Esophagus squamous epithelium (tissue), 5 donors: ENCODE results near the gene PLCD1. TPM values are rescaled to one million over a fixed set of nuclear protein-coding genes. Genes with fewer than 3 reads are reported as not detected.
A peak's percentile ranks its signal among the peaks of the same experiment; 100 is the strongest.
"Not testable (repeated sequence)": the region's sequence is repeated elsewhere in the genome, so short reads cannot be mapped to it uniquely, and the experiment has no call there.

Experiments used
- DNase-seq: peaks from one replicate; lab custom pipeline; 2025; lab: John Stamatoyannopoulos, UW
- H3K27ac ChIP-seq, 4 donors: fragments of 200-600 bp; sonication (generic); one replicate each; pipeline ENCODE4 v1.5.1; 2016 to 2019; ENCODE audit warnings: mild to moderate bottlenecking in 1 of 4
- H3K27me3 ChIP-seq, 4 donors: fragments of 200-600 bp; sonication (generic); 1 replicate in 3 of 4; 2 replicates in 1 of 4; pipeline versions ENCODE4 v1.5.1 to v1.6.0; 2017 to 2021; ENCODE audit warnings: antibody characterized with exemption in 1 of 4
- H3K36me3 ChIP-seq, 3 donors: fragments of 200-600 bp; sonication (generic); one replicate each; pipeline ENCODE4 v1.5.1; 2016 to 2019
- H3K4me1 ChIP-seq, 3 donors: fragments of 200-600 bp; sonication (generic); one replicate each; pipeline ENCODE4 v1.5.1; 2017 to 2019
- H3K4me3 ChIP-seq, 4 donors: fragments of 200-600 bp; sonication (generic); 1 replicate in 3 of 4; 2 replicates in 1 of 4; pipeline ENCODE4 v1.5.1; 2016 to 2019; ENCODE audit warnings: mild to moderate bottlenecking in 2 of 4, moderate library complexity in 1 of 4
- H3K9me3 ChIP-seq, 3 donors: fragments of 200-600 bp; sonication (generic); one replicate each; pipeline ENCODE4 v1.5.1; 2016 to 2019
- POLR2A ChIP-seq, 4 donors: fragments of 450-650 bp; IDR thresholded peaks; one replicate each; pipeline ENCODE4 v1.6.1; 2017; ENCODE audit warnings: antibody characterized with exemption in 4 of 4, mild to moderate bottlenecking in 4 of 4, moderate library complexity in 3 of 4
- WGBS, 2 donors: methylation state at CpG; one replicate each; pipeline ENCODE4 v1.1.5; 2018; 5-methylcytosine and 5-hydroxymethylcytosine counted together
- intact Hi-C: fragments of 100-400 bp; cut with DNase I; formaldehyde crosslinking; loops from one replicate; pipeline ENCODE4 v1.15.0; 2022
- total RNA-seq, 4 donors: library from RNA; depleted of rRNA; stranded (reverse); fragments of >200 nt; gene quantifications; one replicate each; pipeline ENCODE4 v1.1.0, GENCODE V29; 2016
- TF ChIP-seq, protein P1 (sequence below), 6 experiments: fragments of 450-650 bp in 4 of 6; fragments of 200-600 bp in 2 of 6; sonication (generic) in 2 of 6; IDR thresholded peaks; one replicate each; pipeline ENCODE4 v1.5.1; 2016 to 2019; ENCODE audit warnings: antibody characterized with exemption in 6 of 6, mild to moderate bottlenecking in 4 of 6, moderate library complexity in 4 of 6
- donor health status: DM: yes; HTN: yes; CAD: no.

PLCD1 gene
- 10 to 100 TPM; 24.2 to 37.9 (median 35.0) TPM for total RNA-seq

DNA sequence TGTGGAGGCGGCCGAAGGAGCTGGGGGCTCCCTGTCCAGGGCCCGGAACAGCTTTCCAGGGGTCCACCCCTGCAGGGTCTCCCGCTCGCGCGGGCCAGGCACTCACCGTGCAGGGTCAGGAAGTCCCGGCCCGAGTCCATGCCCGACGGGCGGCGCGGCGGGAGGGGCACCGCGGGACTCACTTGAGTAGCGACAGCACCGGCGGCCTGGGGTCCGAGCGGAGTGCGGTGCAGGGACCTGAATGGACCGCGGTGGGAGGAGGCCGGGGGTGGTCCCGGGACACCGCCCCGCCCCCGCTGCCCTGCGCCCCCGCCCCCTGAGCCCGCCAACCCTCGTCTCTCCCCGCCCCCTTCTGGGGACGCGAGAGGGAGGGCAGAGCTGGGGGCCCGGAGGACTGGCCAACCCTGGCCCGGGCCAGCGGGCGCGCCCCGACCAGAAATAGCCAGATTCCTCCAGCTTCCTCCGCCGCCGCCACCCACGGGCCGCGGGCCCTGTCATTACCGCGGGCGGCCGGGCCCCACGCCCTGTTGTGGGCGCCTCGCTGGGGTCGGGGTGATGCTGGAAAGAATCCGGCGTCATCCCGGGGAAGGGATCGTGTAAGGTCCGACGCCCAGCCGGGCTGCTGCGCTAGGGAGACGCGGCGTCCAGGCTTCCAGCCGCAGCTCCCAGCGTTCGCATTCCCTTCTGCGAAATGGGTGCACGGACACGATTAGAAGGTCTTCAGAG lies at the start of gene PLCD1:
Gene PLCD1 (minus strand): TSS at position 243 of the 726 bp plus-strand sequence. CDS start 103 bp downstream, at position 140.
- Histone ChIP-seq H3K4me1 (peaks cover 38 to 87% (median 52%) of the 10 kb centered on the region in 3 donors), H3K27me3 (no peaks in the 10 kb centered on the region), H3K9me3 (no peaks in the 10 kb centered on the region), H3K4me3 (peak within 1 kb of the TSS; percentile 63 to 90 (median 82)), H3K36me3 (no peaks in the 10 kb centered on the region), H3K27ac (peak within 1 kb of the TSS; percentile 91 to 95 (median 93))
- DNase-seq = no peak
- peak in 2 of 4 donors; percentile 30 to 62 for TF ChIP-seq POLR2A (IDR thresholded peaks at IDR 0.05)
- TF ChIP-seq, protein P1, sequence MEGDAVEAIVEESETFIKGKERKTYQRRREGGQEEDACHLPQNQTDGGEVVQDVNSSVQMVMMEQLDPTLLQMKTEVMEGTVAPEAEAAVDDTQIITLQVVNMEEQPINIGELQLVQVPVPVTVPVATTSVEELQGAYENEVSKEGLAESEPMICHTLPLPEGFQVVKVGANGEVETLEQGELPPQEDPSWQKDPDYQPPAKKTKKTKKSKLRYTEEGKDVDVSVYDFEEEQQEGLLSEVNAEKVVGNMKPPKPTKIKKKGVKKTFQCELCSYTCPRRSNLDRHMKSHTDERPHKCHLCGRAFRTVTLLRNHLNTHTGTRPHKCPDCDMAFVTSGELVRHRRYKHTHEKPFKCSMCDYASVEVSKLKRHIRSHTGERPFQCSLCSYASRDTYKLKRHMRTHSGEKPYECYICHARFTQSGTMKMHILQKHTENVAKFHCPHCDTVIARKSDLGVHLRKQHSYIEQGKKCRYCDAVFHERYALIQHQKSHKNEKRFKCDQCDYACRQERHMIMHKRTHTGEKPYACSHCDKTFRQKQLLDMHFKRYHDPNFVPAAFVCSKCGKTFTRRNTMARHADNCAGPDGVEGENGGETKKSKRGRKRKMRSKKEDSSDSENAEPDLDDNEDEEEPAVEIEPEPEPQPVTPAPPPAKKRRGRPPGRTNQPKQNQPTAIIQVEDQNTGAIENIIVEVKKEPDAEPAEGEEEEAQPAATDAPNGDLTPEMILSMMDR (IDR thresholded peaks at IDR 0.05) = no peak
- no CpG with 5 or more reads among the region's 75 CpGs for WGBS, 2 donors
- intact Hi-C loops = loop anchor here (10.0 kb wide), 1 partner anchor 105 kb away; the partner anchor contains the start of genes ACAA1 and MYD88

DNA sequence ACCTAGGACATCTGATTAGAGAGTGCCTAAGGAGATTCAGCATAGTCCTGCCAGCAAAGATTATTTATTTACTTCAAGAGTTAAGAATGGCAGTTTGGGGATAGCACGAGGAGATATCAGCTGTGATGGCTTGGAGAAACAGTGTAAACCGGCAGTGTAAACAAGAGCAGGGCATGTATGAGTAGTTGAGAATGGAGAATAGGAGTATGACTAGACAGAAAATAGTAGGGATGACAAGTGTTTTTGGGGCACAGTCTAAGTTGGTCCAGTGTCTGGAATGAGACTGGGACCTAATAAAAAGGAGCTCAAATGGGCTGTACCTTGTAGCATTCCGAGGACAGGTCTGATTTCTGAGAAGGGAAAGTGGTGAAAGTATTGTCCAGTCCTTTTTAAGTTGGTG lies 47.6 kb upstream of the PLCD1 start:
- DNase-seq, H3K27me3 ChIP-seq, H3K4me1 ChIP-seq, intact Hi-C loops, H3K4me3 ChIP-seq, H3K36me3 ChIP-seq, H3K27ac ChIP-seq, H3K9me3 ChIP-seq: not testable (repeated sequence)
- WGBS, 2 donors = 51 to 57% methylated on average over 3 of the region's 3 CpGs

DNA sequence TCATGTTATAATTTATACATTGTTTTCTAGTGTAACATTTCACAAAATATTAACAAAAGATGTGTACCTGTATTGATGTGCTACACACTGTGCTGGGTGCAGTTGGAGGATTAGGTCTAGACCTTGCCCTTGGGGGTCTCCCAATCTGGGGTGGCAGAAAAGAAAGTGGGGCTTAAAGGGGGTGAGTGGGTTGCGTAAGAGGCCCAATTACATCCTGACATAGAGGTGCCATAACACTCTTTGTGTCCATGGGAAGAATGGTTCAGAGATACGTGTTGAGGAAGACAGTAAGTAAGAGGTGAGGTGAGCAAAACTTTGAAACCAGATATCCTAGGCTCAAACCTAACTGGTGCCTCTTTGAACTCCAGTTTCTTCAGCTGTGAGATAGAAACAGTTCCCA lies 40.6 kb upstream of the PLCD1 start:
- no peak overlapping the region for H3K27ac ChIP-seq
- intact Hi-C loops = no loop called here
- no peaks in the 10 kb centered on the region for H3K36me3 ChIP-seq
- DNase-seq = no peak
- 86 to 89% methylated on average over 2 of the region's 2 CpGs for WGBS, 2 donors
- H3K4me1 ChIP-seq = no peaks in the 10 kb centered on the region
- no peaks in the 10 kb centered on the region for H3K9me3 ChIP-seq
- no peaks in the 10 kb centered on the region for H3K27me3 ChIP-seq
- H3K4me3 ChIP-seq = no peak overlapping the region
- TF ChIP-seq, protein P1 (IDR thresholded peaks at IDR 0.05) = no peak
- no peak for TF ChIP-seq POLR2A (IDR thresholded peaks at IDR 0.05)

DNA sequence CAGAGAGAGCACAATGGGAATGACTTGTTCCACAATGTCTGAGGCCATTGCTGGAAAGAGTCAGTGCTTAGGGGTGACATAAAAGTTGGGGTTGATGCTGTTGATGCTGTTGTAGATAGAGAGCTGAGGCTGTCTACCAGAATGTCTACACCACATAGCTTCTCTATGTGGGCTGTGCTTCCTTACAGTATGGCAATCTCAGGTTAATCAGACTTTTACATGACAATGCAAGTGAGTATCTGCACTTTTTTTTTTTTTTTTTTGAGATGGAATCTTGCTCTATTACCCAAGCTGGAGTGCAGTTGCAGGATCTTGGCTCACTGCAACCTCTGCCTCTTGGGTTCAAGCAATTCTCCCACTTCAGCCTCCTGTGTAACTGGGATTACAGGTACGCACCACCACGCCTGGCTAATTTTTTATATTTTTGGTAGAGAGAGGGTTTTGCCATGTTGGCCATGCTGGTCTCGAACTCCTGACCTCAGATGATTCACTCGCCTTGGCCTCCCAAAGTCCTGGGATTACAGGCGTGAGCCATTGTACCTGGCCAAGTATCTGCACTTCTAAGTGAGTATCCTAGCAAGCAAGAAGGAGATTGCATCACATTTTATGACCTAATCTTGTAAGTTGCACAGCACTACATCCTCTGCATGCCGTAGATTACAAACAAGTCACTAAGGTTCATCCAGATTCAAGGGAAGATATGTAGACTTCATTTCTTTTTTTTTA lies 38.2 kb upstream of the PLCD1 start:
- intact Hi-C loops = no loop called here
- Histone ChIP-seq H3K9me3 (no peaks in the 10 kb centered on the region), H3K27ac (no peak overlapping the region), H3K27me3 (no peaks in the 10 kb centered on the region), H3K36me3 (no peaks in the 10 kb centered on the region), H3K4me3 (no peak overlapping the region), H3K4me1 (peaks cover 0 to 2% (median 0%) of the 10 kb centered on the region in 3 donors)
- WGBS, 2 donors = 80 to 81% methylated on average over 3 to 6 of the region's 6 CpGs
- no peak for DNase-seq
- no peak for TF ChIP-seq POLR2A (IDR thresholded peaks at IDR 0.05)
- TF ChIP-seq, protein P1 (IDR thresholded peaks at IDR 0.05) = no peak

DNA sequence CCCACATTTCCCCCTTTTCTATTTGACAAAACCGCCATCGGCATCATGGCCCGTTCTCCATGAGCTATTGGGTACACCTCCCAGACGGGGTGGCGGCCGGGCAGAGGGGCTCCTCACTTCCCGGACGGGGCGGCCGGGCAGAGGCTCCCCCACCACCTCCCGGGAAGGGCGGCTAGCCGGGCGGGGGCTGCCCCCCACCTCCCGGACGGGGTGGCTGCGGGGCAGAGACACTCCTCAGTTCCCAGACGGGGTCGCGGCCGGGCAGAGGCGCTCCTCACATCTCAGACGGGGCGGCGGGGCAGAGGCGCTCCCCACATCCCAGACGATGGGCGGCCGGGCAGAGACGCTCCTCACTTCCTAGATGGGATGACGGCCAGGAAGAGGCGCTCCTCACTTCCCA lies 35.0 kb upstream of the PLCD1 start:
- DNase-seq, H3K4me1 ChIP-seq, H3K36me3 ChIP-seq, H3K4me3 ChIP-seq, intact Hi-C loops, H3K27me3 ChIP-seq, H3K27ac ChIP-seq, H3K9me3 ChIP-seq: not testable (repeated sequence)
- 95% methylated on average over 3 of the region's 32 CpGs; no CpG with 5 or more reads in 1 of the 2 donors for WGBS, 2 donors

DNA sequence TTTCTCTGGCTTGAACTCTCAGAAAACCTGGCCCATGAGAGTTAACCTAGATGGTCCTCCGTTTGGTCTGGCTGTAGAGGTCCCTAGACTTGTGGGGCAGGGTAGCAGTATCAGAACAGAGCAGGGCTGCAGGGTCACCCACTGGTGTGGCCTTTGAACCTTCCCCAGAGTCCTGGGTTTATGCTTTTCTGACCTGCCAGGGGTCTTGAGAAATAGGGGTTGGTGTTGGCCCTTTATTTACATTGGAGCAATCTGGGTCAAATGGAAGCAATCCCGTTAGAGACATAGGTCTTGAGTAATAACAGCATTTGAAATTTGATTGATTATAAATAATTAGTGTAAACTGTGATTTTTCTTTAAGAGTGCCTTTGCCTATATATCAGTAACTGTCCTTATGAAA lies 33.4 kb upstream of the PLCD1 start:
- Histone ChIP-seq H3K27ac (no peak overlapping the region), H3K4me1 (peaks cover 0 to 4% (median 0%) of the 10 kb centered on the region in 3 donors), H3K27me3 (no peaks in the 10 kb centered on the region), H3K9me3 (no peaks in the 10 kb centered on the region), H3K36me3 (no peaks in the 10 kb centered on the region), H3K4me3 (no peak overlapping the region)
- intact Hi-C loops = no loop called here
- WGBS, 2 donors = 56 to 75% methylated on average over 2 of the region's 2 CpGs
- TF ChIP-seq, protein P1 (IDR thresholded peaks at IDR 0.05) = no peak
- TF ChIP-seq POLR2A (IDR thresholded peaks at IDR 0.05) = no peak
- DNase-seq = no peak
